HepG2 (cell line): Measurements from ENCODE around the gene SLX9. TPM values are rescaled to one million over a fixed set of nuclear protein-coding genes. Genes with fewer than 3 reads are reported as not detected.

Experiments
- CC2D1A ChIP-seq: sonication (generic); formaldehyde crosslinking; IDR thresholded peaks from 2 replicates; pipeline ENCODE4 v1.8.1; 2023; ENCODE audit warnings: mild to moderate bottlenecking, missing genetic modification reagents
- CHCHD3 ChIP-seq: sonication (generic); formaldehyde crosslinking; IDR thresholded peaks from 2 replicates; pipeline ENCODE4 v1.8.0; 2022; ENCODE audit warnings: mild to moderate bottlenecking, missing genetic modification reagents, moderate library complexity
- GABPB1 ChIP-seq: IDR thresholded peaks from 2 replicates; pipeline ENCODE4 v1.6.1; 2016; ENCODE audit warnings: mild to moderate bottlenecking, missing genetic modification reagents, moderate library complexity, missing compliant biosample characterization
- IRF2 ChIP-seq: IDR thresholded peaks from 2 replicates; pipeline ENCODE4 v1.6.1; 2018; ENCODE audit warnings: missing genetic modification reagents, missing compliant biosample characterization
- KAT8 ChIP-seq: IDR thresholded peaks from 2 replicates; pipeline ENCODE4 v1.6.1; 2016; ENCODE audit warnings: missing genetic modification reagents, missing compliant biosample characterization
- SALL2 ChIP-seq: sonication (generic); formaldehyde crosslinking; IDR thresholded peaks from 2 replicates; pipeline ENCODE4 v1.8.1; 2023; ENCODE audit warnings: mild to moderate bottlenecking, missing genetic modification reagents, inconsistent platforms
- ZFP1 ChIP-seq: IDR thresholded peaks from 2 replicates; pipeline ENCODE4 v1.6.1; 2016
- ZFY ChIP-seq: sonication (generic); formaldehyde crosslinking; IDR thresholded peaks from 2 replicates; pipeline ENCODE4 v1.4.0; 2020; ENCODE audit warnings: missing genetic modification reagents
- ZNF512B ChIP-seq: sonication (generic); formaldehyde crosslinking; IDR thresholded peaks from 2 replicates; pipeline ENCODE4 v1.5.1; 2020; ENCODE audit warnings: missing genetic modification reagents, mild to moderate bottlenecking, borderline replicate concordance
- ZNF772 ChIP-seq: sonication (generic); formaldehyde crosslinking; IDR thresholded peaks from 2 replicates; pipeline ENCODE4 v1.5.0; 2020; ENCODE audit warnings: mild to moderate bottlenecking, missing genetic modification reagents
- polyA plus RNA-seq, 8 experiments: library from polyadenylated mRNA; depleted of rRNA in 3 of 8; stranded (reverse) in 7 of 8; unstranded in 1 of 8; fragments of >200 nt; fragmentation: Illumina TruSeq in 4 of 8; extraction: Trizol in 4 of 8; gene quantifications; 2 replicates each; pipeline versions ENCODE4 v1.2.1 to v1.2.3, GENCODE V29; 2011 to 2016; ENCODE audit warnings: low read depth in 4 of 8, missing spikeins in 1 of 8, mixed read lengths in 1 of 8; ENCODE audit not compliant: insufficient read depth in 1 of 8
- total RNA-seq, 5 experiments: library from RNA; depleted of rRNA; stranded (reverse); fragments of >200 nt; fragmentation: Illumina TruSeq; extraction: Trizol; gene quantifications; 2 replicates each; pipeline ENCODE4 v1.2.3, GENCODE V29; 2016; ENCODE audit warnings: low read depth in 1 of 5
- TF ChIP-seq, protein P1 (sequence below): sonication (generic); formaldehyde crosslinking; IDR thresholded peaks from 2 replicates; pipeline ENCODE4 v1.5.0; 2020; ENCODE audit warnings: mild to moderate bottlenecking, missing genetic modification reagents, moderate library complexity
- TF ChIP-seq, protein P2 (sequence below): IDR thresholded peaks from 2 replicates; pipeline ENCODE4 v1.6.1; 2016; ENCODE audit warnings: missing biosample characterization, missing genetic modification reagents, low read depth
- TF ChIP-seq, protein P3 (sequence below): sonication (generic); formaldehyde crosslinking; IDR thresholded peaks from 2 replicates; pipeline ENCODE4 v1.5.1; 2020; ENCODE audit warnings: mild to moderate bottlenecking, missing genetic modification reagents, moderate library complexity
- TF ChIP-seq, protein P4 (sequence below): sonication (generic); formaldehyde crosslinking; IDR thresholded peaks from 2 replicates; pipeline ENCODE4 v1.9.0; 2021; ENCODE audit warnings: missing genetic modification reagents, mild to moderate bottlenecking, borderline replicate concordance

Gene SLX9
- total and polyA plus RNA-seq, 2 of the 13 experiments (the other 11 are each of a cell fraction or from before 2014, with no cell fraction given) = 21.0 to 47.1 TPM

DNA sequence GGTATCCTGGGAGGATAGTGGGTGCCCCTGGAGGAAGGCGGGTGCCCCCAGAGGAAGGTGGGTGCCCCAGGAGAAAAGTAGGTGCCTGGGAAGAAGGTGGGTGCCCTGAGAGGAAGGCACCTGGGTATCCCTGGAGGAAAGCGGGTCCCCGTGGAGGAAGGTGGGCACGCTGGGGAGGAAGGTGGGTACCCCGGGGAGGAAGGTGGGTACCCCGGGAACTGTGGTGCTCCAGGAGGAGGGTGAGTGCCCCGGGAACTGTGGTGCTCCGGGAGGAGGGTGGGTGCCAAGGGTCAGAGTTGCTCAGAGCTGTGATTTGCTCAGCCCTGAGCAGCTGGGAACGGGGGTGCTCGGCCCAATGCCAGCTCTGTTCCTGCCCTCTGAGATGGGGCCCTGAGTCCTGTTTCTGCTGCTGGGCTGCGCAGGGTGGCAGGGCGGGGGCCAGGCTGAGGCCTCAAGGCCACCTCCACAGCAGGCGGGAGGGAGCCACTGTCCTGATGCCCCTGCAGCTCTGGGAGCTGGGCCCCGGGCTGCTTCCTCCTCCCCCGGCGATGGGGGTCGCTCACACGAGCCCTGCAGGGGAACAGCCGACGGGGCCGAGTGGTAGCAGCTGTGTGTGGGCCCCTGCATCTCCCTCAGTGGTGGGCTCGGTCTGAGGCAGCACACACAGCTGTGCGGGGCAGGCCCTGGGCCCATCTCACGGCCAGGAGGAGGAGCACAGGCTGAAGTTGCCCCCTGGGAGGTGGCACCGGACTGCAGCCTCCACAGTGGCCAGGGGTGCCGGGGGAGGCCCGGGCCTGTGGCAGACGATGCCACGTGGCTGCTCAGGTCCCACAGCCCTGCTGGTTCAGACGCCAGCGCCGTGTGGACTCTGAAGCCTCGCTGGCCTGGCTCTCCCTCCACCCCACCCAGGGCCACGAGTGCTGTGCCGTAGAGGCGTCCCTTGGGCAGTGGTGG is 57.4 kb downstream of the SLX9 start (continued):
- TF ChIP-seq, protein P1, sequence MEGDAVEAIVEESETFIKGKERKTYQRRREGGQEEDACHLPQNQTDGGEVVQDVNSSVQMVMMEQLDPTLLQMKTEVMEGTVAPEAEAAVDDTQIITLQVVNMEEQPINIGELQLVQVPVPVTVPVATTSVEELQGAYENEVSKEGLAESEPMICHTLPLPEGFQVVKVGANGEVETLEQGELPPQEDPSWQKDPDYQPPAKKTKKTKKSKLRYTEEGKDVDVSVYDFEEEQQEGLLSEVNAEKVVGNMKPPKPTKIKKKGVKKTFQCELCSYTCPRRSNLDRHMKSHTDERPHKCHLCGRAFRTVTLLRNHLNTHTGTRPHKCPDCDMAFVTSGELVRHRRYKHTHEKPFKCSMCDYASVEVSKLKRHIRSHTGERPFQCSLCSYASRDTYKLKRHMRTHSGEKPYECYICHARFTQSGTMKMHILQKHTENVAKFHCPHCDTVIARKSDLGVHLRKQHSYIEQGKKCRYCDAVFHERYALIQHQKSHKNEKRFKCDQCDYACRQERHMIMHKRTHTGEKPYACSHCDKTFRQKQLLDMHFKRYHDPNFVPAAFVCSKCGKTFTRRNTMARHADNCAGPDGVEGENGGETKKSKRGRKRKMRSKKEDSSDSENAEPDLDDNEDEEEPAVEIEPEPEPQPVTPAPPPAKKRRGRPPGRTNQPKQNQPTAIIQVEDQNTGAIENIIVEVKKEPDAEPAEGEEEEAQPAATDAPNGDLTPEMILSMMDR (CRISPR knock-in tag) = 0 out of 2 replicates have a peak, but pooled peaks have one; percentile 1
- TF ChIP-seq, protein P2, sequence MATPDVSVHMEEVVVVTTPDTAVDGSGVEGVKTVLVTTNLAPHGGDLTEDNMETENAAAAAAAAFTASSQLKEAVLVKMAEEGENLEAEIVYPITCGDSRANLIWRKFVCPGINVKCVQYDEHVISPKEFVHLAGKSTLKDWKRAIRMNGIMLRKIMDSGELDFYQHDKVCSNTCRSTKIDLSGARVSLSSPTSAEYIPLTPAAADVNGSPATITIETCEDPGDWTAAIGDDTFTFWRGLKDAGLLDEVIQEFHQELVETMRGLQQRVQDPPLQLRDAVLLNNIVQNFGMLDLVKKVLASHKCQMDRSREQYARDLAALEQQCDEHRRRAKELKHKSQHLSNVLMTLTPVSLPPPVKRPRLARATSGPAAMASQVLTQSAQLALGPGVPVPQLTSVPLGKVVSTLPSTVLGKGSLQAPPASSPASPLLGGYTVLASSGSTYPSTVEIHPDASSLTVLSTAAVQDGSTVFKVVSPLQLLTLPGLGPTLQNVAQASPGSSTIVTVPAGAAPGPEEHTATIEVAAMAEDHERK = no peak
- TF ChIP-seq CC2D1A (CRISPR knock-in tag) = no peak
- TF ChIP-seq IRF2 (CRISPR knock-in tag) = no peak
- TF ChIP-seq, protein P3, sequence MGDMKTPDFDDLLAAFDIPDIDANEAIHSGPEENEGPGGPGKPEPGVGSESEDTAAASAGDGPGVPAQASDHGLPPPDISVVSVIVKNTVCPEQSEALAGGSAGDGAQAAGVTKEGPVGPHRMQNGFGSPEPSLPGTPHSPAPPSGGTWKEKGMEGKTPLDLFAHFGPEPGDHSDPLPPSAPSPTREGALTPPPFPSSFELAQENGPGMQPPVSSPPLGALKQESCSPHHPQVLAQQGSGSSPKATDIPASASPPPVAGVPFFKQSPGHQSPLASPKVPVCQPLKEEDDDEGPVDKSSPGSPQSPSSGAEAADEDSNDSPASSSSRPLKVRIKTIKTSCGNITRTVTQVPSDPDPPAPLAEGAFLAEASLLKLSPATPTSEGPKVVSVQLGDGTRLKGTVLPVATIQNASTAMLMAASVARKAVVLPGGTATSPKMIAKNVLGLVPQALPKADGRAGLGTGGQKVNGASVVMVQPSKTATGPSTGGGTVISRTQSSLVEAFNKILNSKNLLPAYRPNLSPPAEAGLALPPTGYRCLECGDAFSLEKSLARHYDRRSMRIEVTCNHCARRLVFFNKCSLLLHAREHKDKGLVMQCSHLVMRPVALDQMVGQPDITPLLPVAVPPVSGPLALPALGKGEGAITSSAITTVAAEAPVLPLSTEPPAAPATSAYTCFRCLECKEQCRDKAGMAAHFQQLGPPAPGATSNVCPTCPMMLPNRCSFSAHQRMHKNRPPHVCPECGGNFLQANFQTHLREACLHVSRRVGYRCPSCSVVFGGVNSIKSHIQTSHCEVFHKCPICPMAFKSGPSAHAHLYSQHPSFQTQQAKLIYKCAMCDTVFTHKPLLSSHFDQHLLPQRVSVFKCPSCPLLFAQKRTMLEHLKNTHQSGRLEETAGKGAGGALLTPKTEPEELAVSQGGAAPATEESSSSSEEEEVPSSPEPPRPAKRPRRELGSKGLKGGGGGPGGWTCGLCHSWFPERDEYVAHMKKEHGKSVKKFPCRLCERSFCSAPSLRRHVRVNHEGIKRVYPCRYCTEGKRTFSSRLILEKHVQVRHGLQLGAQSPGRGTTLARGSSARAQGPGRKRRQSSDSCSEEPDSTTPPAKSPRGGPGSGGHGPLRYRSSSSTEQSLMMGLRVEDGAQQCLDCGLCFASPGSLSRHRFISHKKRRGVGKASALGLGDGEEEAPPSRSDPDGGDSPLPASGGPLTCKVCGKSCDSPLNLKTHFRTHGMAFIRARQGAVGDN (CRISPR knock-in tag) = peak; percentile 64
- TF ChIP-seq CHCHD3 (CRISPR knock-in tag) = peak; percentile 33; the same call in 1 of the 2 replicates
- 0 out of 2 replicates have a peak, but pooled peaks have one; percentile 31 for TF ChIP-seq GABPB1 (CRISPR knock-in tag)
- peak; percentile 39; the same call in 1 of the 2 replicates for TF ChIP-seq ZFY (CRISPR knock-in tag)
- no peak for TF ChIP-seq SALL2 (CRISPR knock-in tag)
- TF ChIP-seq, protein P4, sequence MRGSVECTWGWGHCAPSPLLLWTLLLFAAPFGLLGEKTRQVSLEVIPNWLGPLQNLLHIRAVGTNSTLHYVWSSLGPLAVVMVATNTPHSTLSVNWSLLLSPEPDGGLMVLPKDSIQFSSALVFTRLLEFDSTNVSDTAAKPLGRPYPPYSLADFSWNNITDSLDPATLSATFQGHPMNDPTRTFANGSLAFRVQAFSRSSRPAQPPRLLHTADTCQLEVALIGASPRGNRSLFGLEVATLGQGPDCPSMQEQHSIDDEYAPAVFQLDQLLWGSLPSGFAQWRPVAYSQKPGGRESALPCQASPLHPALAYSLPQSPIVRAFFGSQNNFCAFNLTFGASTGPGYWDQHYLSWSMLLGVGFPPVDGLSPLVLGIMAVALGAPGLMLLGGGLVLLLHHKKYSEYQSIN (CRISPR knock-in tag) = no peak
- TF ChIP-seq ZNF512B = no peak
- TF ChIP-seq KAT8 = no peak
- TF ChIP-seq ZNF772 = peak; percentile 65; the same call in 1 of the 2 replicates
- no peak for TF ChIP-seq ZFP1 (CRISPR knock-in tag)
